CD4-positive, alpha-beta T cell treated with Interleukin-15 for 4 hours (primary cell): ENCODE measurements around the gene ARID3C.
"Not testable (repeated sequence)": the region's sequence is repeated elsewhere in the genome, so short reads cannot be mapped to it uniquely, and the experiment has no call there.

Experiments
- DNase-seq: peaks from one replicate; pipeline ENCODE4 v3.0.0-alpha.2; 2020; ENCODE audit warnings: low spot score

The ARID3C gene

GRCh38 chr9:34652602-34653000 is 23.7 kb upstream of the ARID3C start:
- DNase-seq, result no peak

GRCh38 chr9:34651876-34652601 is 23.2 kb upstream of the ARID3C start, which contains the start of gene IL11RA:
TSS of gene IL11RA (plus strand) at chr9:34652185. CDS start at chr9:34655218, 3,033 bp downstream.
- DNase-seq, result peak; percentile 63

GRCh38 chr9:34651321-34651720 is 22.5 kb upstream of the ARID3C start:
- no peak for DNase-seq

- DNase-seq, result no peak
Observed at GRCh38 chr9:34650816-34651215, 21.9 kb upstream of the ARID3C start.

GRCh38 chr9:34648673-34649072 is 19.8 kb upstream of the ARID3C start:
- no peak for DNase-seq

- DNase-seq, result peak; percentile 31
Observed at GRCh38 chr9:34647651-34648050, 18.8 kb upstream of the ARID3C start.

- no peak for DNase-seq
Observed at GRCh38 chr9:34647084-34647403, 18.2 kb upstream of the ARID3C start.

GRCh38 chr9:34646211-34647083 is 17.6 kb upstream of the ARID3C start, which contains the start of gene GALT:
TSS of gene GALT (plus strand) at chr9:34646675. CDS start at chr9:34646705, 30 bp downstream.
- DNase-seq, result peak; percentile 97

GRCh38 chr9:34644766-34645314 is 16.0 kb upstream of the ARID3C start:
- DNase-seq, result no peak

GRCh38 chr9:34642679-34643078 is 13.8 kb upstream of the ARID3C start:
- no peak for DNase-seq

GRCh38 chr9:34639322-34639721 is 10.5 kb upstream of the ARID3C start:
- DNase-seq, result not testable (repeated sequence)

GRCh38 chr9:34638138-34638445 is 9.2 kb upstream of the ARID3C start:
- DNase-seq, result no peak

GRCh38 chr9:34637356-34638137 is 8.7 kb upstream of the ARID3C start, which contains the start of gene SIGMAR1:
TSS of gene SIGMAR1 (minus strand) at chr9:34637787. CDS start at chr9:34637697, 90 bp downstream.
- peak; percentile 95 for DNase-seq

- DNase-seq, result no peak
Observed at GRCh38 chr9:34636791-34637355, 8.0 kb upstream of the ARID3C start.

- no peak for DNase-seq
Observed at GRCh38 chr9:34635556-34635955, 6.7 kb upstream of the ARID3C start.

- no peak for DNase-seq
Observed at GRCh38 chr9:34634551-34635248, 5.8 kb upstream of the ARID3C start.

GRCh38 chr9:34633851-34634550 is 5.1 kb upstream of the ARID3C start:
- DNase-seq, result peak; percentile 79

- no peak for DNase-seq
Observed at GRCh38 chr9:34633166-34633565, 4.3 kb upstream of the ARID3C start.

GRCh38 chr9:34630402-34631154 is 1.7 kb upstream of the ARID3C start:
- no peak for DNase-seq

GRCh38 chr9:34629491-34629808 is 584 bp upstream of the ARID3C start:
- no peak for DNase-seq
